Measurements from ENCODE around the gene S100B.

- no peak for TF ChIP-seq YY1 (IDR thresholded peaks at IDR 0.05; ENCODE audit: insufficient read depth, insufficient read length)
- TF ChIP-seq ZNF274 (IDR thresholded peaks at IDR 0.05; ENCODE audit: low read depth, low read length): no peak
- TF ChIP-seq SUZ12 (IDR thresholded peaks at IDR 0.05; ENCODE audit: extremely low read depth, insufficient read depth, insufficient read length): no peak
These were observed 22.2 kb upstream of the S100B start for GRCh38 chr21:46626975-46627501.
